Endothelial cell of umbilical vein (primary cell): Measurements from ENCODE around the gene ZNF891. TPM values are rescaled to one million over a fixed set of nuclear protein-coding genes. Genes with fewer than 3 reads are reported as not detected.

Experiments
- BruUV-seq: library from RNA; stranded (reverse); fragments of 400-500 nt; replicated peaks from 2 replicates; lab custom pipeline; 2021; lab: Mats Ljungman, UMichigan
- CTCF ChIA-PET: fragments of 300-600, 350-600 bp; sonication (Branson Sonifier 250); formaldehyde crosslinking; loops from one replicate; lab custom pipeline; 2021; ENCODE audit warnings: antibody characterized with exemption, inconsistent platforms; lab: Charles Lee
- POLR2A ChIA-PET: fragments of 300-600, 350-600 bp; sonication (Branson Sonifier 250); formaldehyde crosslinking; loops from one replicate; lab custom pipeline; 2021; ENCODE audit warnings: antibody characterized with exemption, inconsistent platforms; lab: Charles Lee
- DNase-seq: peaks from one replicate; pipeline ENCODE4 v3.0.0-alpha.2; 2011; ENCODE audit warnings: low read depth, low spot score
- FAIRE-seq: peaks from 2 replicates; lab custom pipeline; 2011; peaks lifted over from hg19 to GRCh38; lab: Jason Lieb, UNC
- H2AFZ ChIP-seq: 2 replicates; pipeline ENCODE4 v1.6.0; 2012; ENCODE audit warnings: low read depth, low read length, control low read depth, inconsistent platforms
- H3K27ac ChIP-seq: 2 replicates; pipeline ENCODE4 v1.5.1; 2011; ENCODE audit warnings: low read depth, mild to moderate bottlenecking, control low read depth, low read length, moderate library complexity; ENCODE audit not compliant: insufficient read depth
- H3K27me3 ChIP-seq, 2 experiments: 2 replicates each; pipeline versions ENCODE4 v1.6.0 to v1.6.1; 2011; ENCODE audit warnings: low read length in 2 of 2, mixed read lengths in 1 of 2; ENCODE audit not compliant: control insufficient read depth in 2 of 2, insufficient read depth in 2 of 2
- H3K36me3 ChIP-seq, 2 experiments: 2 replicates in 1 of 2; 3 replicates in 1 of 2; pipeline ENCODE4 v1.5.1; 2011; ENCODE audit warnings: low read length in 2 of 2, mild to moderate bottlenecking in 1 of 2, moderate library complexity in 1 of 2; ENCODE audit not compliant: control insufficient read depth in 2 of 2, insufficient read depth in 2 of 2; ENCODE audit errors: extremely low read depth in 1 of 2
- H3K4me1 ChIP-seq: 3 replicates; pipeline ENCODE4 v1.5.1; 2011; ENCODE audit warnings: mild to moderate bottlenecking, low read length; ENCODE audit not compliant: control insufficient read depth, insufficient read depth; ENCODE audit errors: extremely low read depth
- H3K4me2 ChIP-seq: 2 replicates; pipeline ENCODE4 v1.6.1; 2011; ENCODE audit warnings: low read length, control low read depth, mixed read lengths; ENCODE audit not compliant: insufficient read depth
- H3K4me3 ChIP-seq, 3 experiments: fragments of 200-600 bp in 1 of 3; sonication (generic), shearing (Covaris generic) in 1 of 3; replicated peaks in 1 of 3; 2 replicates each; pipeline ENCODE4 v1.5.1; 2011 to 2016; ENCODE audit warnings: control low read depth in 3 of 3, low read length in 3 of 3, mild to moderate bottlenecking in 2 of 3, inconsistent platforms in 1 of 3, low read depth in 1 of 3, moderate library complexity in 1 of 3; ENCODE audit not compliant: insufficient read depth in 1 of 3
- H3K79me2 ChIP-seq: 2 replicates; pipeline ENCODE4 v1.6.0; 2012; ENCODE audit warnings: low read length, inconsistent platforms; ENCODE audit not compliant: control insufficient read depth, insufficient read depth
- H3K9ac ChIP-seq: replicated peaks from 2 replicates; pipeline ENCODE3; 2011; ENCODE audit warnings: low read length, control low read depth; ENCODE audit not compliant: insufficient read depth; ENCODE audit errors: extremely low read depth
- H3K9me1 ChIP-seq: replicated peaks from 3 replicates; pipeline ENCODE4 v1.6.0; 2011; ENCODE audit warnings: mild to moderate bottlenecking, low read length; ENCODE audit not compliant: control insufficient read depth, insufficient read depth; ENCODE audit errors: extremely low read depth
- H3K9me3 ChIP-seq: replicated peaks from 2 replicates; pipeline ENCODE4 v1.5.1; 2012; ENCODE audit warnings: low read length, inconsistent platforms; ENCODE audit not compliant: control insufficient read depth, insufficient read depth
- H4K20me1 ChIP-seq: replicated peaks from 2 replicates; pipeline ENCODE3; 2011; ENCODE audit warnings: mild to moderate bottlenecking, low read length; ENCODE audit not compliant: control insufficient read depth, insufficient read depth; ENCODE audit errors: extremely low read depth
- CTCF ChIP-seq, 2 donors: IDR thresholded peaks; 1 replicate in 1 of 2; 2 replicates in 1 of 2; pipeline ENCODE4 v1.5.1; 2011; ENCODE audit warnings: low read length in 2 of 2, mild to moderate bottlenecking in 2 of 2, moderate library complexity in 2 of 2, control low read depth in 1 of 2, inconsistent platforms in 1 of 2, low read depth in 1 of 2; ENCODE audit not compliant: insufficient read depth in 1 of 2; ENCODE audit errors: extremely low read depth in 1 of 2
- EZH2 ChIP-seq: IDR thresholded peaks from 2 replicates; pipeline ENCODE4 v1.6.1; 2012; ENCODE audit warnings: borderline replicate concordance, low read depth, mild to moderate bottlenecking, moderate library complexity, low read length, inconsistent platforms; ENCODE audit not compliant: severe bottlenecking
- FOS ChIP-seq: IDR thresholded peaks from 2 replicates; pipeline ENCODE4 v1.6.1; 2011; ENCODE audit warnings: mild to moderate bottlenecking, low read length, moderate library complexity, borderline replicate concordance; ENCODE audit not compliant: insufficient read depth
- GATA2 ChIP-seq: IDR thresholded peaks from 2 replicates; pipeline ENCODE4 v1.7.0; 2011; ENCODE audit warnings: low read depth, mild to moderate bottlenecking, moderate library complexity, mixed read lengths, low read length; ENCODE audit not compliant: insufficient read length, insufficient read depth
- JUN ChIP-seq: IDR thresholded peaks from 2 replicates; pipeline ENCODE4 v1.6.1; 2011; ENCODE audit warnings: borderline replicate concordance, low read depth; ENCODE audit not compliant: insufficient read length, insufficient read depth
- MAX ChIP-seq: IDR thresholded peaks from 2 replicates; pipeline ENCODE4 v1.6.1; 2011; ENCODE audit not compliant: insufficient read depth, insufficient read length
- MYC ChIP-seq: IDR thresholded peaks from one replicate; pipeline ENCODE4 v1.6.1; 2011; ENCODE audit warnings: mild to moderate bottlenecking, low read depth, low read length
- POLR2A ChIP-seq: IDR thresholded peaks from 2 replicates; pipeline ENCODE4 v1.6.1; 2012; ENCODE audit warnings: low read depth, mild to moderate bottlenecking, control low read depth, low read length
- POLR2AphosphoS5 ChIP-seq: IDR thresholded peaks from 2 replicates; pipeline ENCODE4 v1.6.1; 2012; ENCODE audit warnings: low read depth, mild to moderate bottlenecking, control low read depth, low read length, moderate library complexity; ENCODE audit not compliant: insufficient read depth
- dilution Hi-C: fragments of 300-500 bp; cut with MboI; formaldehyde crosslinking; loops from one replicate; pipeline ENCODE4 v1.15.0; 2019; ENCODE audit warnings: low sequenced_read_pairs; ENCODE audit not compliant: extremely low pct_ligation_motif_present
- intact Hi-C: fragments of 100-400 bp; cut with micrococcal nuclease; formaldehyde crosslinking; loops from one replicate; pipeline ENCODE4 v1.10.0; 2022
- polyA plus RNA-seq, 4 experiments: library from polyadenylated mRNA; depleted of rRNA in 3 of 4; stranded (reverse) in 3 of 4; unstranded in 1 of 4; fragments of >200 nt; gene quantifications; 2 replicates each; pipeline versions ENCODE4 v1.2.1 to v1.2.3, GENCODE V29; 2011 to 2012; ENCODE audit warnings: missing spikeins in 1 of 4
- total RNA-seq: library from RNA; stranded (reverse); gene quantifications from 2 replicates; pipeline ENCODE4 v1.2.3, GENCODE V29; 2021

ZNF891 gene
- total and polyA plus RNA-seq, 2 donors (not counting 3 experiments of a cell fraction or from before 2014, with no cell fraction given), result 0.32 to 1.5 TPM

DNA sequence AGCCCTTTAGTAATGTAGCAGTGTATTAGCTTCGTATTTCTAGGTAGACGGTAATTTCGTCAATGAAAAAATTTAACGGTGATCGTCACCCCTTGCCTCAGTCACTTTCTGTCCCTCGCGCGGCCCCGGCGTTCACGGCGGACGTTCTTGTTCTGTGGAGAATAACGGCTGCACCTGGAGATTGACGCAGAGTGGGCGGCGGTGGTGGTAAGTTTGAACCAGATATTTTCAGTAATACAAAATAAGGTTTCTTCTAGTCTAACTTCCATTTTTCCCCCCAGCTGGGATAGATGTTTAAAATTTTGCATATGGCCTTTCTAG lies 694 bp upstream of the ZNF891 start:
- ChIA-PET POLR2A (interaction anchor here (1.1 kb wide), 1 partner anchor 51 kb away, joined by 11 read pairs; no protein-coding TSS in a partner anchor), CTCF (interaction anchor here (1.3 to 3.5 kb wide), 2 partner anchors 50 to 51 kb away, joined by 4 to 13 read pairs; partner anchors contain the start of gene ZNF268)

More for the DNA sequence above, 694 bp upstream of the ZNF891 start:
- peaks cover 2% of the 10 kb centered on the region for H3K9me3 ChIP-seq
- no peaks in the 10 kb centered on the region for H3K4me1 ChIP-seq
- BruUV-seq, result TSS peak; percentile 79
- H3K4me3 ChIP-seq, result peak overlapping the region; percentile 59 to 88 (median 62)
- H3K9me1 ChIP-seq, result no peaks in the 10 kb centered on the region
- no peak for FAIRE-seq
- intact Hi-C loops, result loop anchor here (1.0 kb wide), 4 partner anchors 50 to 144 kb away; partner anchors contain the start of genes ZNF140, ZNF26, ZNF268 and ZNF84
- dilution Hi-C loops, result no loop called here
- peak overlapping the region; percentile 94 for H2AFZ ChIP-seq
- no peaks in the 10 kb centered on the region for H3K79me2 ChIP-seq
- no peak for DNase-seq
- peak overlapping the region; percentile 85 for H3K4me2 ChIP-seq
- H4K20me1 ChIP-seq, result no peaks in the 10 kb centered on the region
- no peaks in the 10 kb centered on the region for H3K27me3 ChIP-seq
- TF ChIP-seq POLR2A (no peak), GATA2 (no peak), JUN (no peak), MYC (no peak), FOS (no peak), CTCF (IDR thresholded peaks at IDR 0.05; ENCODE audit: extremely low read depth in 1 of 2, insufficient read depth in 1 of 2, low read depth in 1 of 2, low read length in 2 of 2) (no peak), POLR2AphosphoS5 (no peak), MAX (no peak), EZH2 (no peak)
- peak overlapping the region; percentile 86 for H3K27ac ChIP-seq
- H3K9ac ChIP-seq, result peak overlapping the region; percentile 86
- H3K36me3 ChIP-seq, result peaks cover 0 to 3% of the 10 kb centered on the region in 2 experiments
